HCT116 (cell line): ENCODE results near the gene CDK19.

ENCODE experiments used
- CTCF ChIP-seq, 3 experiments: fragments of 200-600 bp in 1 of 3; sonication (generic) in 1 of 3; IDR thresholded peaks in 2 of 3; conservative IDR thresholded peaks in 1 of 3; 2 replicates each; pipeline ENCODE4 v1.5.1; 2012 to 2017; ENCODE audit warnings: low read depth in 2 of 3, low read length in 2 of 3, antibody characterized with exemption in 1 of 3, borderline replicate concordance in 1 of 3, control low read depth in 1 of 3, mild to moderate bottlenecking in 1 of 3, mixed read lengths in 1 of 3, mixed run types in 1 of 3, moderate library complexity in 1 of 3; ENCODE audit not compliant: insufficient read depth in 1 of 3
- MAX ChIP-seq: IDR thresholded peaks from 2 replicates; pipeline ENCODE4 v1.6.1; 2012
- POLR2A ChIP-seq: IDR thresholded peaks from 2 replicates; pipeline ENCODE4 v1.7.0; 2011; ENCODE audit warnings: borderline replicate concordance; ENCODE audit not compliant: insufficient read depth, insufficient read length; ENCODE audit errors: extremely low read depth
- POLR2AphosphoS5 ChIP-seq: IDR thresholded peaks from 2 replicates; pipeline ENCODE4 v1.6.1; 2011; ENCODE audit warnings: mild to moderate bottlenecking, low read depth, low read length, moderate library complexity
- YY1 ChIP-seq: IDR thresholded peaks from 2 replicates; pipeline ENCODE4 v1.6.1; 2011; ENCODE audit warnings: low read length, low read depth, moderate library complexity, mild to moderate bottlenecking; ENCODE audit not compliant: insufficient replicate concordance; ENCODE audit errors: extremely low read depth

GRCh38 chr6:110799655-110800054 is 15.6 kb downstream of the CDK19 start:
- no peak for TF ChIP-seq YY1
- no peak for TF ChIP-seq POLR2A
- no peak for TF ChIP-seq MAX
- no peak for TF ChIP-seq CTCF (IDR thresholded peaks at IDR 0.05 in 2 of 3, conservative IDR thresholded peaks at IDR 0.05 in 1 of 3; ENCODE audit: borderline replicate concordance in 1 of 3, insufficient read depth in 1 of 3, low read depth in 2 of 3, low read length in 2 of 3)
- TF ChIP-seq POLR2AphosphoS5 = no peak
